HCT116 (cell line): ENCODE measurements around the gene COX7A2L. TPM values are rescaled to one million over a fixed set of nuclear protein-coding genes. Genes with fewer than 3 reads are reported as not detected.
"Not testable (repeated sequence)": the region's sequence is repeated elsewhere in the genome, so short reads cannot be mapped to it uniquely, and the experiment has no call there.

ENCODE experiments used
- ATAC-seq: fragments of 200-7000 bp; cut with Tn5 transposase; 2 replicates; pipeline ENCODE4 v1.9.1; 2020; ENCODE audit warnings: mild to moderate bottlenecking, moderate library complexity
- BruUV-seq: library from RNA; stranded (reverse); fragments of 400-500 nt; replicated peaks from 2 replicates; lab custom pipeline; 2021; lab: Mats Ljungman, UMichigan
- CTCF ChIA-PET: fragments of 300-600 bp; sonication (Branson Sonifier 250); formaldehyde crosslinking; loops from one replicate; lab custom pipeline; 2021; ENCODE audit warnings: antibody characterized with exemption; lab: Charles Lee
- POLR2A ChIA-PET: fragments of 300-600, 350-600 bp; sonication (Branson Sonifier 250); formaldehyde crosslinking; loops from one replicate; lab custom pipeline; 2021; ENCODE audit warnings: antibody characterized with exemption; lab: Charles Lee
- RAD21 ChIA-PET, 2 experiments: fragments of 300-600 bp; sonication (Branson Sonifier 250); formaldehyde crosslinking; loops; one replicate each; lab custom pipeline; 2023; ENCODE audit warnings: low total read pairs in 2 of 2; ENCODE audit not compliant: uncharacterized antibody in 2 of 2, unreplicated experiment in 2 of 2, low non-redundant PET in 1 of 2; lab: Charles Lee
- DNase-seq: peaks from one replicate; pipeline ENCODE4 v3.0.0-alpha.2; 2010; ENCODE audit warnings: low read depth, low spot score
- H2AFZ ChIP-seq: fragments of 200-600 bp; shearing (Covaris generic), sonication (generic); 2 replicates; pipeline ENCODE4 v1.6.1; 2017; ENCODE audit warnings: low read depth, mixed run types, mixed read lengths, antibody characterized with exemption, low read length; ENCODE audit not compliant: poor library complexity, severe bottlenecking
- H3K27ac ChIP-seq: 2 replicates; pipeline ENCODE4 v1.5.1; 2012; ENCODE audit warnings: low read depth, low read length
- H3K27me3 ChIP-seq: fragments of 200-600 bp; sonication (generic); 2 replicates; pipeline ENCODE4 v1.6.1; 2016; ENCODE audit warnings: mixed run types, low read length, mixed read lengths; ENCODE audit not compliant: insufficient read depth
- H3K36me3 ChIP-seq, 2 experiments: fragments of 200-500 bp in 1 of 2; fragments of 200-600 bp in 1 of 2; sonication (Bioruptor generic) in 1 of 2; sonication (generic) in 1 of 2; 2 replicates each; pipeline versions ENCODE4 v1.5.1 to v1.6.1; 2014 to 2016; ENCODE audit warnings: low read length in 2 of 2, inconsistent platforms in 1 of 2, mixed read lengths in 1 of 2, mixed run types in 1 of 2; ENCODE audit not compliant: insufficient read depth in 2 of 2, control insufficient read depth in 1 of 2
- H3K4me1 ChIP-seq, 2 experiments: fragments of 200-600 bp in 1 of 2; sonication (generic) in 1 of 2; 2 replicates each; pipeline versions ENCODE4 v1.5.1 to v1.6.1; 2012 to 2017; ENCODE audit warnings: low read length in 2 of 2, inconsistent platforms in 1 of 2, mild to moderate bottlenecking in 1 of 2, mixed read lengths in 1 of 2, mixed run types in 1 of 2, moderate library complexity in 1 of 2; ENCODE audit not compliant: insufficient read depth in 2 of 2, control insufficient read depth in 1 of 2
- H3K4me2 ChIP-seq: fragments of 200-600 bp; sonication (generic); 2 replicates; pipeline ENCODE4 v1.6.1; 2017; ENCODE audit warnings: mixed run types, low read length, mixed read lengths
- H3K4me3 ChIP-seq, 2 experiments: fragments of 200-600 bp in 1 of 2; sonication (generic) in 1 of 2; replicated peaks in 1 of 2; 2 replicates each; pipeline ENCODE4 v1.5.1; 2011 to 2016; ENCODE audit warnings: low read length in 2 of 2, control low read depth in 1 of 2, low read depth in 1 of 2, mild to moderate bottlenecking in 1 of 2, mixed read lengths in 1 of 2, mixed run types in 1 of 2
- H3K79me2 ChIP-seq: fragments of 200-600 bp; sonication (generic); 2 replicates; pipeline ENCODE4 v1.6.1; 2017; ENCODE audit warnings: mild to moderate bottlenecking, mixed run types, low read length, moderate library complexity, mixed read lengths; ENCODE audit not compliant: insufficient read depth
- H3K9ac ChIP-seq: fragments of 200-600 bp; sonication (generic); 2 replicates; pipeline ENCODE4 v1.6.1; 2016; ENCODE audit warnings: low read length, mixed read lengths
- H3K9me2 ChIP-seq: fragments of 200-600 bp; sonication (generic), shearing (Covaris generic); 2 replicates; pipeline ENCODE4 v1.6.1; 2017; ENCODE audit warnings: mixed run types, mild to moderate bottlenecking, moderate library complexity; ENCODE audit not compliant: insufficient read depth
- H3K9me3 ChIP-seq, 2 experiments: fragments of 200-500 bp in 1 of 2; fragments of 200-600 bp in 1 of 2; sonication (Bioruptor generic) in 1 of 2; sonication (generic) in 1 of 2; 2 replicates each; pipeline ENCODE4 v1.6.1; 2014 to 2017; ENCODE audit warnings: low read length in 2 of 2, mixed read lengths in 2 of 2, inconsistent platforms in 1 of 2, low read depth in 1 of 2, mild to moderate bottlenecking in 1 of 2, mixed run types in 1 of 2, moderate library complexity in 1 of 2; ENCODE audit not compliant: control insufficient read depth in 1 of 2, insufficient read depth in 1 of 2
- H4K20me1 ChIP-seq: fragments of 200-600 bp; sonication (generic), shearing (Covaris generic); 2 replicates; pipeline ENCODE4 v1.6.1; 2017; ENCODE audit warnings: mixed run types, mild to moderate bottlenecking, moderate library complexity; ENCODE audit not compliant: insufficient read depth
- CTCF ChIP-seq, 3 experiments: fragments of 200-600 bp in 1 of 3; sonication (generic) in 1 of 3; IDR thresholded peaks in 2 of 3; conservative IDR thresholded peaks in 1 of 3; 2 replicates each; pipeline ENCODE4 v1.5.1; 2012 to 2017; ENCODE audit warnings: low read depth in 2 of 3, low read length in 2 of 3, antibody characterized with exemption in 1 of 3, borderline replicate concordance in 1 of 3, control low read depth in 1 of 3, mild to moderate bottlenecking in 1 of 3, mixed read lengths in 1 of 3, mixed run types in 1 of 3, moderate library complexity in 1 of 3; ENCODE audit not compliant: insufficient read depth in 1 of 3
- EZH2phosphoT487 ChIP-seq: fragments of 200-600 bp; IDR thresholded peaks from 2 replicates; pipeline ENCODE4 v1.6.1; 2018; ENCODE audit warnings: antibody characterized with exemption, borderline replicate concordance
- SIN3A ChIP-seq: IDR thresholded peaks from 2 replicates; pipeline ENCODE4 v1.6.1; 2012; ENCODE audit warnings: low read depth
- intact Hi-C: fragments of 100-400 bp; cut with micrococcal nuclease; formaldehyde crosslinking; loops from 2 replicates; pipeline ENCODE4 v1.10.0; 2022
- total RNA-seq: library from RNA; stranded (reverse); gene quantifications from one replicate; pipeline ENCODE4 v1.2.1, GENCODE V29; 2021; ENCODE audit not compliant: unreplicated experiment
- TF ChIP-seq, protein P1 (sequence below): IDR thresholded peaks from 2 replicates; pipeline ENCODE4 v1.6.1; 2012
- TF ChIP-seq, protein P2 (sequence below): IDR thresholded peaks from 2 replicates; pipeline ENCODE4 v1.6.1; 2011; ENCODE audit warnings: mild to moderate bottlenecking, low read length, moderate library complexity; ENCODE audit not compliant: insufficient replicate concordance; ENCODE audit errors: extremely low read depth

The COX7A2L gene
- total RNA-seq, 1 experiment from 2014 or later, result 104 TPM

DNA sequence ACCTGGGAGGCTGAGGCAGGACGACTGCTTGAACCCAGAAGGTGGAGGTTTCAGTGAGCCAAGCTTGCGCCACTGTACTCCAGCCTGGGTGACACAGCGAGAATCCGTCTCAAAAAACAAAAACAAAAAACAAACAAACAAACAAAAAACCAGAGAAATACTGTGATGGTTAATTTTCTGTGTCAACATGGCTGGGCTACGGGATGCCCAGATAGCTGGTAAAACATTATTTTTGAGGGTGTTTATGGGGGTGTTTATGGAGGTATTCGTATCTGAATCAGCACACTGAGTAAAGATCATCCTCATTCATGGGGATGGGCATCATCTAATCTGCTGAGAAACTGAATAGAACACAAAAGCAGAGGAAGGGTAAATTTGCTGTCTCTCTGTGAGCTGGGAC lies 40.8 kb upstream of the COX7A2L start:
- H4K20me1 ChIP-seq, result no peaks in the 10 kb centered on the region
- ChIA-PET POLR2A (no interaction called here), RAD21 (no interaction called here), CTCF (interaction anchor here (1.0 kb wide), 1 partner anchor 16 kb away, joined by 3 read pairs; no protein-coding TSS in a partner anchor)
- H3K27me3 ChIP-seq, result no peaks in the 10 kb centered on the region
- DNase-seq (no peak), ATAC-seq (no peak)
- no peak overlapping the region for H3K4me2 ChIP-seq
- BruUV-seq, result no TSS peak
- intact Hi-C loops, result no loop called here
- H3K4me1 ChIP-seq, result no peaks in the 10 kb centered on the region
- H3K4me3 ChIP-seq, result no peak overlapping the region
- no peaks in the 10 kb centered on the region for H3K9me3 ChIP-seq
- no peaks in the 10 kb centered on the region for H3K9me2 ChIP-seq
- TF ChIP-seq, protein P1, sequence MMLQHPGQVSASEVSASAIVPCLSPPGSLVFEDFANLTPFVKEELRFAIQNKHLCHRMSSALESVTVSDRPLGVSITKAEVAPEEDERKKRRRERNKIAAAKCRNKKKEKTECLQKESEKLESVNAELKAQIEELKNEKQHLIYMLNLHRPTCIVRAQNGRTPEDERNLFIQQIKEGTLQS, result no peak
- TF ChIP-seq, protein P2, sequence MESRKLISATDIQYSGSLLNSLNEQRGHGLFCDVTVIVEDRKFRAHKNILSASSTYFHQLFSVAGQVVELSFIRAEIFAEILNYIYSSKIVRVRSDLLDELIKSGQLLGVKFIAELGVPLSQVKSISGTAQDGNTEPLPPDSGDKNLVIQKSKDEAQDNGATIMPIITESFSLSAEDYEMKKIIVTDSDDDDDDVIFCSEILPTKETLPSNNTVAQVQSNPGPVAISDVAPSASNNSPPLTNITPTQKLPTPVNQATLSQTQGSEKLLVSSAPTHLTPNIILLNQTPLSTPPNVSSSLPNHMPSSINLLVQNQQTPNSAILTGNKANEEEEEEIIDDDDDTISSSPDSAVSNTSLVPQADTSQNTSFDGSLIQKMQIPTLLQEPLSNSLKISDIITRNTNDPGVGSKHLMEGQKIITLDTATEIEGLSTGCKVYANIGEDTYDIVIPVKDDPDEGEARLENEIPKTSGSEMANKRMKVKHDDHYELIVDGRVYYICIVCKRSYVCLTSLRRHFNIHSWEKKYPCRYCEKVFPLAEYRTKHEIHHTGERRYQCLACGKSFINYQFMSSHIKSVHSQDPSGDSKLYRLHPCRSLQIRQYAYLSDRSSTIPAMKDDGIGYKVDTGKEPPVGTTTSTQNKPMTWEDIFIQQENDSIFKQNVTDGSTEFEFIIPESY, result no peak
- TF ChIP-seq SIN3A (no peak), CTCF (IDR thresholded peaks at IDR 0.05 in 2 of 3, conservative IDR thresholded peaks at IDR 0.05 in 1 of 3; ENCODE audit: borderline replicate concordance in 1 of 3, insufficient read depth in 1 of 3, low read depth in 2 of 3, low read length in 2 of 3) (no peak), EZH2phosphoT487 (no peak)
- no peak overlapping the region for H3K27ac ChIP-seq
- H3K9ac ChIP-seq, result no peak overlapping the region
- H3K36me3 ChIP-seq, result no peaks in the 10 kb centered on the region
- no peaks in the 10 kb centered on the region for H3K79me2 ChIP-seq
- no peak overlapping the region for H2AFZ ChIP-seq

DNA sequence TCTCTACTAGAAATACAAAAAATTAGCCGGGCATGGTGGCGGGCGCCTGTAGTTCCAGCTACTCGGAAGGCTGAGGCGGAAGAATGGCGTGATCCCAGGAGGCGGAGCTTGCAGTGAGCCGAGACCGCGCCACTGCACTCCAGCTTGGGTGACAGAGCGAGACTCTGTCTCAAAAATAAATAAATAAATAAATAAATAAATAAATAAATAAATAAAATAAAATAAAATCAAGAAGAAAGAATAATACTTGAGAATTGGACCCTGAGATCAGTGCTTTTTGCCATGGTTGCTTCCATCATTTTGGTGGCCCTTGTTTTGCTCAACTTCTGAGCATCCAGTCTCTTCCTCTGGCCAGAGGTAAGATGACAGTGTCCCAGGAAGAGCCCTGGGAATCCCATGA lies 37.0 kb upstream of the COX7A2L start:
- RAD21 ChIA-PET, DNase-seq, H2AFZ ChIP-seq, H3K79me2 ChIP-seq, H3K9me2 ChIP-seq, H3K27ac ChIP-seq, H3K36me3 ChIP-seq, BruUV-seq, CTCF ChIA-PET, POLR2A ChIA-PET, ATAC-seq, H3K9me3 ChIP-seq, H3K4me1 ChIP-seq, H4K20me1 ChIP-seq, H3K4me2 ChIP-seq, H3K4me3 ChIP-seq, H3K9ac ChIP-seq, intact Hi-C loops, H3K27me3 ChIP-seq: not testable (repeated sequence)

DNA sequence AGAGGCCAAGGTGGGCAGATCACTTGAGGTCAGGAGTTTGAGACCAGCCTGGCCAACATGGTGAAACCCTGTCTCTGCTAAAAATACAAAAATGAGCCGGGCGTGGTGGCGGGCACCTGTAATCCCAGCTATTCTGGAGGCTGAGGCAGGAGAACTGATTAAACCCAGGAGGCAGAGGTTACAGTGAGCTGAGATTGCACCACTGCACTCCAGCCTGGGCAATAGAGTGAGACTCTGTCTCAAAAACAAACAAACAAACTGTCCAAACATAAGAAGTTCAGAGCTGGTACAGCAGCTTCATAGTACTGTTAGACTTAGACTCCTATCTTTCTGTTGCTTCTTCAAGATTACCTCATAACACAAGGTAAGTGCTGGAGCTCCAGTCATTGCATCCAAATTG lies 32.3 kb upstream of the COX7A2L start:
- RAD21 ChIA-PET, BruUV-seq, H3K36me3 ChIP-seq, H3K4me1 ChIP-seq, H3K4me2 ChIP-seq, intact Hi-C loops, H3K4me3 ChIP-seq, ATAC-seq, H3K9ac ChIP-seq, H3K27me3 ChIP-seq, POLR2A ChIA-PET, H3K9me3 ChIP-seq, H3K27ac ChIP-seq, DNase-seq, H3K79me2 ChIP-seq, H4K20me1 ChIP-seq, H2AFZ ChIP-seq, H3K9me2 ChIP-seq, CTCF ChIA-PET: not testable (repeated sequence)
